COR-L47 (cell line): ENCODE data around the gene RILP.

Experiments used
- DNase-seq: peaks from one replicate; lab custom pipeline; 2025; lab: John Stamatoyannopoulos, UW

Gene RILP

DNA sequence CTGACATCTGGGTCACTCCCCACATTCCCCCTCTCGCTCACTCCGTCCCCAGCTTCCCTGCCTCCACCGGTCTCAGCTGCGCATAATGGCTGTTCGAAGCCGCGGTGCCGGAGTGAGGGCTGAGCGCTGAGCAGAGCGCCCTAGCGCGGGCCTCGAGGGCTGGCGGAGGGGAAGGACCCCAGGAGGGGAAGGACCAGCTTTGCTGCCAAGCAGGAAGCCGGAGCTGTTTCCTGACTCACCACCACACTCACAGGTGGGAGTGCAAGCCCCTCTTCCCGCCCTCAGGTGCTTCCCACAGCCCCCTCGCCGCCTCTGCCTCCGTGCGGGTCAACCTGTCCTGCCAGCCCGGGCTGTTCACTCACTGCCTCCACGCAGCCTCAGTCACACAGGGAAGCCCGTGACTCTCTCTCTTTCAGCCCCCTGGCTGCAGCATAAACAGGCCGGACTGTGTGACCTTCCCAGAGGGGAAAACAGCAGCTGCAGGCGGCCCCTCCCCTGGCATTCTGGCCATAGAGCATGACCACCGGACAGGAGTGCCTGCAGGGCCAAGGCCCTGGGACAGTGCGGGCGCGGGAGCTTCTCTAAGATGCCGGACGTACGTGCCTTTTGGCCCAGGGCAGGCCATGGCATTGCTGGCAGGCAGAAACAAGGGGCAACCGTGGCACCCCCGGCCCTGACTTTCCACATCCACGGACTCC lies 44.7 kb downstream of the RILP start:
- DNase-seq, result no peak

DNA sequence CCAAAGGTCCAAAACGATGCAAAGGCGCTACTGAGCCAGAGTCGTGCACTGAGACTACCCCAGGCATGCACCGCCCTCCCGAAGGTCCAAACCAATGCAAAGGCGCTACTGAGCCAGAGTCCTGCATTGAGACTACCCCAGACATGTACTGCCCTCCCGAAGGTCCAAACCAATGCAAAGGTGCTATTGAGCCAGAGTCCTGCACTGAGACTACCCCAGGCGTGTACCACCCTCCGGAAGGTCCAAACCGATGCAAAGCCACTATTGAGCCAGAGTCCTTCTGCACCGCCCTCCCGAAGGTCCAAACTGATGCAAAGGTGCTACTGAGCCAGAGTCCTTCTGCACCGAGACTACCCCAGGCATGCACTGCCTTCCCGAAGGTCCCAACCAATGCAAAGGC lies 48.1 kb downstream of the RILP start:
- no peak for DNase-seq

DNA sequence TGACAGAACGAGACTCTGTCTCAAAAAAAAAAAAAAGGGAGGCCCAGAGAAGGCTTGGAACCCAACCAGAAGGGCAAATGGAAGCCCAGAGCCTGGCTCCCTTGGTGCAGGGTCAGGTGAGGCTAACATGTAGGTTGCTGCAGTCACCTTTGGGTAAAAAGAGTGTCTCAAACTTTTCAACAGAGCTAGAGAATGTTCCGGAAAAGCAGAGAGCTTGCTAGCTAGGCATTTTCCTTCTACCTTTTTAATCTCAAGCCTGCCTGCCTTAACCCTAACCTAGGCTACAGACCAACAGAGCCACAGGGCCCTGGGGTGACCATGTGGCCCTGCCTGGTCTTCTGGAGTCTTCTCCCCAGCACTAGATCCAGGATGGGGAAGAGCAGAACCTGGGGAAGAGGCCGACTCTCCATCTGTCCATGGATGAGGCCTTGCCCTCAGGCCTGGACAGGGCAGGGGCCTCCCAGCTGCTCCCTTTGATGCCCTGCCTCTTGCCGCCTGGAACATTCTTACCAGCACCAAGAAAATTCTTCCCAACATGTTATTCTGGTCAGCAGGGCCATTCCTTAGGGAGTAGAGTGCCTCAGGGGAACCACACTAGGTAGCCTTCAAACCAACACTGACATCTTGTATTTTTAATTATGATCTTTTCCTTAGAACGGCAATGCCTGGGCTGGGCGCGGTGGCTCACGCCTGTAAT lies 51.1 kb downstream of the RILP start:
- DNase-seq, result no peak

DNA sequence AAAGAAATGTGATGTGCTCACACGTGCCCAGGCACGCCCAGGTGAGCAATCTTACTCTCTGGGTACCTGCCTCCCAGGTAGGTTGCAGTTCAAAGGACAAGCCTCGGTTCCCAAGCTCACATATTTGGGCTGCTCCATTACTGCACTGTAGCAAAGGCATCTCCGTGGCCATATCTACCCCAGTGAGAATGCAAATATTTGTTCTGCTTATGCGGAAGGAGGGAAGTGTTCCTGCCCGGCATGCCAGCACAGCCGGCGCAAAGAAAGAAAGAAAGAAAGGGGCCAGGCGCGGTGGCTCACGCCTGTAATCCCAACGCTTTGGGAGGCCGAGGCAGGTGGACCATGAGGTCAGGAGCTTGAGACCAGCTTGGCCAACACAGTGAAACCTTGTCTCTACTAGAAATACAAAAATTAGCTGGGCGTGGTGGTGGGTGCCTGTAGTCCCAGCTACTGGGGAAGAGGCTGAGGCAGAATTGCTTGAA lies 51.8 kb downstream of the RILP start:
- no peak for DNase-seq
